ENCODE data around the gene AK9.

Gene AK9

GRCh38 chr6:109449795-109450673, 241.0 kb downstream of the AK9 start:
- no peak for TF ChIP-seq GATA3 (IDR thresholded peaks at IDR 0.05; ENCODE audit: low read depth, low read length)
- TF ChIP-seq GATA2 (IDR thresholded peaks at IDR 0.05; ENCODE audit: low read depth, low read length), result no peak

- TF ChIP-seq GATA2 (IDR thresholded peaks at IDR 0.05; ENCODE audit: low read depth, low read length) (no peak), GATA3 (IDR thresholded peaks at IDR 0.05; ENCODE audit: low read depth, low read length) (no peak)
Measured at GRCh38 chr6:109449064-109449794, 241.8 kb downstream of the AK9 start.

- TF ChIP-seq GATA2 (IDR thresholded peaks at IDR 0.05; ENCODE audit: low read depth, low read length) (no peak), GATA3 (IDR thresholded peaks at IDR 0.05; ENCODE audit: low read depth, low read length) (no peak)
Measured at GRCh38 chr6:109448615-109449014, 242.4 kb downstream of the AK9 start.

- no peak for TF ChIP-seq GATA3 (IDR thresholded peaks at IDR 0.05; ENCODE audit: low read depth, low read length)
- no peak for TF ChIP-seq GATA2 (IDR thresholded peaks at IDR 0.05; ENCODE audit: low read depth, low read length)
Measured at GRCh38 chr6:109447878-109448555, 243.0 kb downstream of the AK9 start.

- no peak for TF ChIP-seq GATA3 (IDR thresholded peaks at IDR 0.05; ENCODE audit: low read depth, low read length)
- no peak for TF ChIP-seq GATA2 (IDR thresholded peaks at IDR 0.05; ENCODE audit: low read depth, low read length)
Measured at GRCh38 chr6:109447087-109447486, 243.9 kb downstream of the AK9 start.

- TF ChIP-seq GATA2 (IDR thresholded peaks at IDR 0.05; ENCODE audit: low read depth, low read length) (no peak), GATA3 (IDR thresholded peaks at IDR 0.05; ENCODE audit: low read depth, low read length) (no peak)
Measured at GRCh38 chr6:109446541-109446940, 244.5 kb downstream of the AK9 start.

- TF ChIP-seq GATA3 (IDR thresholded peaks at IDR 0.05; ENCODE audit: low read depth, low read length), result no peak
- no peak for TF ChIP-seq GATA2 (IDR thresholded peaks at IDR 0.05; ENCODE audit: low read depth, low read length)
Measured at GRCh38 chr6:109446072-109446471, 244.9 kb downstream of the AK9 start.

GRCh38 chr6:109445382-109445781, 245.6 kb downstream of the AK9 start:
- no peak for TF ChIP-seq GATA2 (IDR thresholded peaks at IDR 0.05; ENCODE audit: low read depth, low read length)
- no peak for TF ChIP-seq GATA3 (IDR thresholded peaks at IDR 0.05; ENCODE audit: low read depth, low read length)

GRCh38 chr6:109443425-109443950, 247.5 kb downstream of the AK9 start:
- TF ChIP-seq GATA2 (IDR thresholded peaks at IDR 0.05; ENCODE audit: low read depth, low read length), result no peak
